ENCODE data around the gene MTMR1. TPM values are rescaled to one million over a fixed set of nuclear protein-coding genes. Genes with fewer than 3 reads are reported as not detected.

MTMR1 gene
- total RNA-seq, 4 donors from 2014 or later: 17.3 to 26.1 (median 21.5) TPM

- Histone ChIP-seq H3K27ac (no peak overlapping the region), H3K9me3 (no peaks in the 10 kb centered on the region), H3K4me3 (no peak overlapping the region), H3K36me3 (peaks cover 0 to 34% of the 10 kb centered on the region in 2 donors), H3K27me3 (no peaks in the 10 kb centered on the region), H3K4me1 (peaks cover 0 to 13% (median 0%) of the 10 kb centered on the region in 3 donors)
- no peak for TF ChIP-seq POLR2AphosphoS5 (IDR thresholded peaks at IDR 0.05)
- no peak for TF ChIP-seq POLR2A (IDR thresholded peaks at IDR 0.05)
- no peak for TF ChIP-seq EP300 (IDR thresholded peaks at IDR 0.05)
- TF ChIP-seq, protein P1, sequence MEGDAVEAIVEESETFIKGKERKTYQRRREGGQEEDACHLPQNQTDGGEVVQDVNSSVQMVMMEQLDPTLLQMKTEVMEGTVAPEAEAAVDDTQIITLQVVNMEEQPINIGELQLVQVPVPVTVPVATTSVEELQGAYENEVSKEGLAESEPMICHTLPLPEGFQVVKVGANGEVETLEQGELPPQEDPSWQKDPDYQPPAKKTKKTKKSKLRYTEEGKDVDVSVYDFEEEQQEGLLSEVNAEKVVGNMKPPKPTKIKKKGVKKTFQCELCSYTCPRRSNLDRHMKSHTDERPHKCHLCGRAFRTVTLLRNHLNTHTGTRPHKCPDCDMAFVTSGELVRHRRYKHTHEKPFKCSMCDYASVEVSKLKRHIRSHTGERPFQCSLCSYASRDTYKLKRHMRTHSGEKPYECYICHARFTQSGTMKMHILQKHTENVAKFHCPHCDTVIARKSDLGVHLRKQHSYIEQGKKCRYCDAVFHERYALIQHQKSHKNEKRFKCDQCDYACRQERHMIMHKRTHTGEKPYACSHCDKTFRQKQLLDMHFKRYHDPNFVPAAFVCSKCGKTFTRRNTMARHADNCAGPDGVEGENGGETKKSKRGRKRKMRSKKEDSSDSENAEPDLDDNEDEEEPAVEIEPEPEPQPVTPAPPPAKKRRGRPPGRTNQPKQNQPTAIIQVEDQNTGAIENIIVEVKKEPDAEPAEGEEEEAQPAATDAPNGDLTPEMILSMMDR (IDR thresholded peaks at IDR 0.05): no peak
- no CpG with 5 or more reads among the region's 17 CpGs for WGBS, 2 donors (ENCODE audit: low coverage in 1 of 2)
- ATAC-seq: no peak
Measured at GRCh38 chrX:150767475-150768131, 74.4 kb downstream of the MTMR1 start.

DNA sequence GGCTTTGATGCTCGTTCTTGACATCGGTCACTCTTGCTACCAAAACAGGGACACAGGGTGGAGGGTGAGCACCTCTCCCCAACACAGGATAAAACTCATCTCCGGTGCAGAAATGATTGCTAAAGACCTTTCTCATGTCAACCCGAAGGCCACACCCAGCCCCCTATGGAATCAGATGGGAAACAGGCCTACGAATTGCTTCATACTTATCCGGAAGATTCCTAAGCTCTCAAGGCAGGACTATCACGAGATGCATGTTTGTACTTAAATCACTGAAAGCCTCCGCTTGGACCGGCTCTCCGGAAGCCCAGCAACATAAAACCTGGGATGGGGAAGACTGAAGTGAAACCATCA is 74.9 kb downstream of the MTMR1 start:
- no peaks in the 10 kb centered on the region for H3K9me3 ChIP-seq
- H3K4me3 ChIP-seq: no peak overlapping the region
- peaks cover 0 to 14% (median 0%) of the 10 kb centered on the region in 3 donors for H3K4me1 ChIP-seq
- no peaks in the 10 kb centered on the region for H3K27me3 ChIP-seq
- ATAC-seq: no peak
- peaks cover 0 to 34% of the 10 kb centered on the region in 2 donors for H3K36me3 ChIP-seq
- 93% methylated on average over 3 of the region's 10 CpGs; no CpG with 5 or more reads in 1 of the 2 donors for WGBS, 2 donors (ENCODE audit: low coverage in 1 of 2)
- TF ChIP-seq POLR2AphosphoS5 (IDR thresholded peaks at IDR 0.05): no peak
- no peak overlapping the region for H3K27ac ChIP-seq

DNA sequence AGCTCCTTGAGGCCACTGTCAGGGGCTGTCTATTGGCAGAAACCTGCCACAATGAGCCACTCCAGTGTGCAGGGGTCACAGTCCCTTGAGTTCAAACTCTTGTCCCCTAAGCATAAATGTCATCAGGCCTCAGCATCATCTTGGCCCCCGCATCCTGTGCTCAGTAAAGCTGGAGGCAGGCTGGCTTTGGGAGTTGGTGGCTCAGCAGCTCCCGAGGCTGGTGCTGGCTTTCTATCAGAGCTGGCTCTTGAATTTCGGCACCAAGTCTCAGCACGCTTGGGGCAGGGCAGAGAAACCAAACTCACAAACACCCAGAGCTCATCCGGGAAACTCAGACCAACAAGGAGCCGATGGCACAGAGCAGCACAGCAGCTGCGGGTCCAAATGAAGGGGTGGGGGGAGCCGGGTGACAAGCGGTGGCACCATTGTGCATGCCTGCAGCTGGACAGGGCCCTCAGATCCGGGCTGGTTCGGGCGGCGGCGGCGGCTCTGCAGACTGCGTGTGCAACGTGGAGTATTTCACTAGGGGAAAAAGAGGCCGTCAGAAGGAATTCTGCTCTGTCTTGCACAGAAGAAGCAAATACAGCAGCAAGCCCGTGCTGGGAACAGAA is 75.5 kb downstream of the MTMR1 start:
- TF ChIP-seq POLR2AphosphoS5 (IDR thresholded peaks at IDR 0.05) (no peak), EP300 (IDR thresholded peaks at IDR 0.05) (no peak), POLR2A (IDR thresholded peaks at IDR 0.05) (no peak)
- TF ChIP-seq, protein P1 (IDR thresholded peaks at IDR 0.05): no peak
- no peaks in the 10 kb centered on the region for H3K9me3 ChIP-seq
- WGBS, 2 donors (ENCODE audit: low coverage in 1 of 2): no CpG with 5 or more reads among the region's 19 CpGs
- H3K36me3 ChIP-seq: peaks cover 0 to 34% of the 10 kb centered on the region in 2 donors
- peaks cover 0 to 14% (median 0%) of the 10 kb centered on the region in 3 donors for H3K4me1 ChIP-seq
- H3K4me3 ChIP-seq: no peak overlapping the region
- no peak overlapping the region for H3K27ac ChIP-seq
- H3K27me3 ChIP-seq: no peaks in the 10 kb centered on the region
- ATAC-seq: no peak

GRCh38 chrX:150769408-150769807 is 76.2 kb downstream of the MTMR1 start:
- H3K27me3 ChIP-seq: no peaks in the 10 kb centered on the region
- H3K4me1 ChIP-seq: peaks cover 0 to 14% (median 0%) of the 10 kb centered on the region in 3 donors
- H3K4me3 ChIP-seq: no peak overlapping the region
- peaks cover 0 to 37% of the 10 kb centered on the region in 2 donors for H3K36me3 ChIP-seq
- no peak for ATAC-seq
- WGBS, 2 donors (ENCODE audit: low coverage in 1 of 2): no CpG with 5 or more reads among the region's 13 CpGs
- H3K27ac ChIP-seq: no peak overlapping the region
- no peaks in the 10 kb centered on the region for H3K9me3 ChIP-seq
- TF ChIP-seq POLR2AphosphoS5 (IDR thresholded peaks at IDR 0.05) (no peak), EP300 (IDR thresholded peaks at IDR 0.05) (no peak), POLR2A (IDR thresholded peaks at IDR 0.05) (no peak)
- TF ChIP-seq, protein P1 (IDR thresholded peaks at IDR 0.05): no peak

GRCh38 chrX:150770623-150771022 is 77.4 kb downstream of the MTMR1 start:
- WGBS, 2 donors (ENCODE audit: low coverage in 1 of 2): no CpG with 5 or more reads among the region's 17 CpGs
- no peak overlapping the region for H3K27ac ChIP-seq
- no peaks in the 10 kb centered on the region for H3K9me3 ChIP-seq
- H3K36me3 ChIP-seq: peaks cover 0 to 45% of the 10 kb centered on the region in 2 donors
- TF ChIP-seq POLR2A (IDR thresholded peaks at IDR 0.05) (no peak), EP300 (IDR thresholded peaks at IDR 0.05) (no peak), POLR2AphosphoS5 (IDR thresholded peaks at IDR 0.05) (no peak)
- TF ChIP-seq, protein P1 (IDR thresholded peaks at IDR 0.05): no peak
- peaks cover 0 to 14% (median 0%) of the 10 kb centered on the region in 3 donors for H3K4me1 ChIP-seq
- H3K4me3 ChIP-seq: no peak overlapping the region
- ATAC-seq: no peak
- no peaks in the 10 kb centered on the region for H3K27me3 ChIP-seq
